PC-9 (cell line): ENCODE data around the gene FHAD1.

ENCODE experiments used
- CTCF ChIP-seq: fragments of 200-600 bp; sonication (generic); conservative IDR thresholded peaks from 2 replicates; pipeline ENCODE4 v1.6.1; 2017; ENCODE audit warnings: mixed run types, antibody characterized with exemption, mild to moderate bottlenecking, moderate library complexity
- EZH2 ChIP-seq: fragments of 200-600 bp; sonication (generic); IDR thresholded peaks from 2 replicates; pipeline ENCODE4 v1.8.0; 2017; ENCODE audit warnings: antibody characterized with exemption, low read depth

GRCh38 chr1:15289251-15289651 lies 42.2 kb downstream of the FHAD1 start:
- TF ChIP-seq CTCF (no peak), EZH2 (no peak)
